HEK293T (cell line): ENCODE results near the gene CRYL1.

Experiments
- ARNT ChIP-seq: fragments of 450-650 bp; IDR thresholded peaks from 2 replicates; pipeline ENCODE4 v1.6.1; 2017; ENCODE audit warnings: mild to moderate bottlenecking
- CTBP1 ChIP-seq: fragments of 450-650 bp; IDR thresholded peaks from 2 replicates; pipeline ENCODE4 v1.6.1; 2016; ENCODE audit warnings: borderline replicate concordance
- FOXM1 ChIP-seq: fragments of 450-650 bp; IDR thresholded peaks from 2 replicates; pipeline ENCODE4 v1.6.1; 2017; ENCODE audit warnings: mild to moderate bottlenecking, borderline replicate concordance

DNA sequence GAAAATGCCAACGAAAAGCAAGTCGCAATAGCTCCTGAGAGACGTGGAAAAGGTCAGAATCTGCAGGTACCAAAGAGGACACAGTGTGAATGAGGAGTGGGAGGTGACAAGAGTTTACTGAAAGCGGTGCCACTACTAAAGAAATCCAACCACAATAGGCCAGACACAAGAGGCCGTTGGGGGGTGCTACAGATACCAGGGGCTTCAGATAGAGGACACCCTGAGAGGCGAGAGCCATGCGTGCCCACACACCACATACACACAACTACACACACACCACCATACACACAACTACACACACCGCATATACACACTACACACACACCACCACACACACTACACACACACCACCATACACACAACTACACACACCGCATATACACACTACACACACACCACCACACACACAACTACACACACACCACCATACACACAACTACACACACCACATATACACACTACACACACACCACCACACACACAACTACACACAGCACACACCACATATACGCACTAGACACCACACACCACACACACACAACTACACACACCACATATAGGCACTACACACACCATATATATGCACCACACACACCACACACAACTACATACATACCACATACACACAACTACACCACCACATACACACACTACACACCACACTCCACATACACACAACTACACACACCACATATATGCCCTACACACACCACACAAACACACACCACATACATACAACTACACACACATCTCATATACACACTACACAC is 28.5 kb downstream of the CRYL1 start:
- TF ChIP-seq CTBP1 (no peak), FOXM1 (no peak), ARNT (no peak)
